ENCODE measurements around the gene CTRL. TPM values are rescaled to one million over a fixed set of nuclear protein-coding genes. Genes with fewer than 3 reads are reported as not detected.
A peak's percentile ranks its signal among the peaks of the same experiment; 100 is the strongest.

Gene CTRL
- total RNA-seq, 1 donor from 2014 or later, result 0.98 TPM

DNA sequence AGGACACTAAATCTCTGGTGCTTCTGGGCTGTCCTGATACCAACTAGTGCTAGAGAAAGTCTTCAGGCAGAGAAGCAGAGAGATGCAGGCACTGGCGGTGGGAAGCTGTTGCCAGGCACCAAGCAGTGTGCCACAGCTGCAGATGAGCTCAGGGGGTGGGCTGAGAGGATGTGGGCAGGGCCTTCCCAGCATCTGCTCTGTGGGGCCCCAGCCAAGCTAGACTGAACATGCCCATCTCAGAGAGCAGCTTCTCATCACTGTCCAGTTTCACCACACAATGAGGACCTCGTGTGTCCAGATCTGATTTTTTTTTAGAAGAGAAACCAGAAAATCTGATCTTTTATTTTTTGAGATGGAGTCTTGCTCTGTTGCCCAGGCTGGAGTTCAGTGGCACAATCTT is 21.5 kb downstream of the CTRL start:
- no peak for ATAC-seq
- intact Hi-C loops (cut with DNase I), result no loop called here

DNA sequence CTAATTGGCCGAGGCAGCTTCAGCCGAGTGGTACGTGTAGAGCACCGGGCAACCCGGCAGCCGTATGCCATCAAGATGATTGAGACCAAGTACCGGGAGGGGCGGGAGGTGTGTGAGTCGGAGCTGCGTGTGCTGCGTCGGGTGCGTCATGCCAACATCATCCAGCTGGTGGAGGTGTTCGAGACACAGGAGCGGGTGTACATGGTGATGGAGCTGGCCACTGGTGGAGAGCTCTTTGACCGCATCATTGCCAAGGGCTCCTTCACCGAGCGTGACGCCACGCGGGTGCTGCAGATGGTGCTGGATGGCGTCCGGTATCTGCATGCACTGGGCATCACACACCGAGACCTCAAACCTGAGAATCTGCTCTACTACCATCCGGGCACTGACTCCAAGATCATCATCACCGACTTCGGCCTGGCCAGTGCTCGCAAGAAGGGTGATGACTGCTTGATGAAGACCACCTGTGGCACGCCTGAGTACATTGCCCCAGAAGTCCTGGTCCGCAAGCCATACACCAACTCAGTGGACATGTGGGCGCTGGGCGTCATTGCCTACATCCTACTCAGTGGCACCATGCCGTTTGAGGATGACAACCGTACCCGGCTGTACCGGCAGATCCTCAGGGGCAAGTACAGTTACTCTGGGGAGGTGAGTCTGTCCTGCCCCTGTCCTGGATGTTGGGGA is 22.5 kb downstream of the CTRL start:
- DNase-seq (ENCODE audit: low spot score) (no peak), ATAC-seq (no peak)
- intact Hi-C loops (cut with DNase I), result no loop called here

More for the DNA sequence above, 21.5 kb downstream of the CTRL start:
- no peak for DNase-seq (ENCODE audit: low spot score)

DNA sequence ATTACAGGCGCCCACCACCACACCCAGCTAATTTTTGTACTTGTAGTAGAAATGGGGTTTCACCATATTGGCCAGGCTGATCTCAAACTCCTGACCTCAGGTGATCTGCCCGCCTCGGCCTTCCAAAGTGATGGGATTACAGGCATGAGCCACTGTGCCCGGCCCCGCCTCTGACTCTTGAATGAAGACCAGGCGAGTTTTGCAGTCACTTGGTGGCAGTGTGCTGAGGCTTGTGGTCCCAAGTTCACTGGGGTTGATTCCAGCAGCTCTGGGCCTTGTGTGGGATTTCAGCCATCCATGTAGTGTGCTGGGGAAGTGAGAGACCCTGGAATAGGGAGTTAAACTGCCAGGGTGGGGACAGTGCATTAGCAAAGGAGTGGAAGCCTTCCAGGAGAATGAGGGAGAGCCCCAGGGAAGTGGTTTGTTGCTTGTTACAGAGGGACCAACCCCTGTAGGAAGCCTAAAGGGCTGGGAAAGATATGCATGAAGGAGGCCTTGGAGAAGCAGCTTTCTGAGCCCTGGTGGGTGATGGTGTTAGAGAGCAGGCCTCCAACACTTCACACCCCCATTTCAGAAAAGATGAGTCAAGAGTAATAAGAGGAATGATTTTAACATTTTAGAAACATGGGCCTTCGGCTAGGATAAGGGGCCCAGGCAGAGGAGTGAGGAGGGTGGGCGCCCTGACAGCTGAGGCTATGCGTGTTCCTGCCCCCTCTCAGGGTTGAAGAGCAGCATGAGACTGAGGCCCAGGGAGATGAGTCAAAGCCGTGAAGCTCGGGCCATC is 24.1 kb downstream of the CTRL start:
- intact Hi-C loops (cut with DNase I), result no loop called here
- ATAC-seq (no peak), DNase-seq (ENCODE audit: low spot score) (no peak)

DNA sequence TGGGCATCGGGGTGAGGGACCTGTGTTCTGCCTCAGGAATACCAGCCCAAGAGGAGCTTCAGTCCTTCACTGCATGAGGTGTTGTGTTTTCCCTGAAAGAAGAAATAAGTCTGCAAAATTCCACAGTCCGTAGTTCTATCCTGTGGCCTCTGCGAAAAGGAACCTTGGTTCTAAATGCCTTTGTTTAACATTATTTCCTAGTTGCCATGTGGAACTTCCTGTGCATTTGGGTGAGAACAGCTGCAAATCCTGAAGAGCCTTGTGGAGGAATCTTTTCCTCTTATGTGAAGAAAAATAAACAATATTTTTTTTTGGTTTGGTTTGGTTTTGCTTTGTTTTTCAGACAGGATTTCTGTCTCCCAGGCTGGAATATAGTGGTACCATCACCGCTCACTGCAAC is 28.8 kb downstream of the CTRL start:
- intact Hi-C loops (cut with DNase I), result no loop called here
- DNase-seq (ENCODE audit: low spot score) (no peak), ATAC-seq (no peak)

DNA sequence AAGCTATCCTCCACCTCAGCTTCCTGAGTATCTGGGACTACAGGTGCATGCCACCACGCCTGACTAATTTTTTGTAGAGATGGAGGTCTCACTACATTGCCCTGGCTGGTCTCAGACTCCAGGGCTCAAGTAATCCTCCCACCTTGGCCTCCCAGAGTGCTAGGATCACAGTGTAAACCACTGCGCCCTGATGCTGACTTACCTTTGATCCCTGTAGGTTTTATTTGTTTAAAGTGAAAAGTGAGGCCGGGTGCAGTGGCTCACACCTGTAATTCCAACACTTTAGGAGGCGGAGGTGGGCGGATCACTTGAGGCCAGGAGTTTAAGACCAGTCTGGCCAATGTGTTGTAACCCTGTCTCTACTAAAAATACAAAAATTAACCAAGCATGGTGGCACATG is 29.9 kb downstream of the CTRL start:
- ATAC-seq (no peak), DNase-seq (ENCODE audit: low spot score) (no peak)
- intact Hi-C loops (cut with DNase I), result no loop called here

DNA sequence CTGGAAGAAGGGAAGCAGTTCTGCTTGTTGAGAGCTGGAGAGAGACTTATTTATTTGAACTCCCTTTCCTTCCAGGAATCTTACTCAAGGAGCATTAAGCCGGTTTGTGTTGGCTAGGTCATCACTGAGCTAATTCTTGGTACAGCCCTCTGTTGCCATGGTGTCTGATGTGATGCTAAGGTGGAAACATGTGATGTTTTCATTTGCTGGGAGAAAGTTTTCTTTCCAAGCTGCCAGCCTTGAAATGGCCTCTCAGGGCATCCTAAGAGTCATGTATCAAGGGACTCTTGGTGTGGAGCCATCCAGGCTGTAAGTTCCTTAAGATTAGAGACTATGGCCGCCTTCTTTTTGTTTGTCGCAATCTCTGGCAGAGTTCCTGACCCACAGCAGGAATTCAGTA is 34.4 kb downstream of the CTRL start:
- DNase-seq (ENCODE audit: low spot score), result no peak
- ATAC-seq, result peak; percentile 92
- intact Hi-C loops (cut with DNase I), result no loop called here

DNA sequence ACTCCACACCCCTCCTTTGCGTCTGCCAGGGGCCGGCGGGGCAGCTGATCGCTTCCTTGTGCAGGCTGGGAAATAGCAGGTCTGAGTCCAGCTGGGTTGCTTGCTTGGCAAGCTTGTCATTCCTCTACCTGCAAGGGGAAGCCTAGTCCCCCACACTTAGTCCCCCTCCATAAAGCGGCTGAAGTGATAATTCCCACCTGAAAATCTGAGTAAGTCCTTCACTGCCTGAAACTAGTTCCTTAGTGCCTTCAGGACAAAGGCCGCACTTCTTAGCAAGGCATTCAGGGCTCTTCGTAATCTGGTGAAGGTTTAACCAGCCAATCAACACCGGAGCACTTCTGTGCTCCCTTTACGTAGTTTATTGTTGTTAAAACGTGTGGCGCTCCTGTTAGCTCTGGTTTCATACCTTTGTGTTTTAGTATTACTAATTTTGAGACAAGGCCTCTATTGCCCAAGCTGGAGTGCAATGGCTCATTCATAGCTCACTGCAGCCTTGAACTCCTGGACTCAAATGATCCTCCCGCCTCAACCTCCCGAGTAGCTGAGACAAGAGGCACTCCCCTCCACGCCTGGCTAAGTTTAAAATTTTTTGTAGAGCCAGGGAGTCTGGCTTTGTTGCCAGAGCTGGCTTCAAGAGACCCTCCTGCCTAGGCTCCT is 37.8 kb downstream of the CTRL start:
- no peak for ATAC-seq
- intact Hi-C loops (cut with DNase I), result no loop called here
- DNase-seq (ENCODE audit: low spot score), result no peak

DNA sequence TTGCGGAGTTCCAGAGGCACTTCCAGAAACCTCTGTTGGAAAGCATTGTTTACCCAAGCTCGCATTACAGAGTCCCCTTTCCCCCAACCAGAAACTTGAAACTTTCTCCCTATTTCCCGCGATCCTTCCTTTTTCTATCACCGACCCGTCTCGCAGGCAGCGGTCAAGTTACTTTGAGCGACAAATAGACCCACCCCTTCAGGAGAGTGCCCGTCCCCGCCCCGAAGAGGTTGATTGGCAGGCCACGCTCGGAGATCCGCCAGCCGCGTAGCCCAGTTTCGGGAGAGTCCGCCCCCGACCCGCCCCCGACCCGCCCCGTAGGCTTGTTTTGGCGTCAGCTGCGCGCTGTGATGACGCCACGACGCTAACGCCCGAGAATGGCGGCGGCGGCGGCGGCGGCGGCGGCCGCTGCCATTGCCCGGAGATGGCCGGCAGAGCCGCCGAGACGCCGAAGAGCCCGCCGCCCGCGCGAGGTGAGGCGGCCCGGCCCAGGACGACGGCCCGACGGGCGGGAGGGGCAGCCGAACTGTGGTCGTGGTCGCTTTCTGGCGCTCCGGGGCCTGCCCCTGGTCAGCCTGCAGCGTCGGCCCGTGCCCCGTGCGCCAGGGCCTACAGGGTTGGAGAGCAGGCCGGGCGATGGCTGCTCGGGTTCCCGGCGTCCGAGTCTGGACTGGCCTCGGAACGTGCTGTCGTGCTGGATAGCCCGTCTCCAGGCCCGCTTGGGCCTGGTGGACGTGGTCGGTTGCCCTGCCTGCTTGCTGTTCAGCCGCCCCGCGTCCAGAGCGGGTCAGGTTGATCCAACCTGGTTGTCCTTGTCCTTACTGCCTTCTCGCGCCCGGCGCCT is 38.5 kb downstream of the CTRL start, which contains the start of gene PSKH1:
Gene PSKH1, plus strand, starts transcription at position 356 of the 844 bp plus-strand sequence. CDS start 15,496 bp downstream, outside the sequence.
- ATAC-seq, result peak; percentile 94
- intact Hi-C loops (cut with DNase I), result no loop called here
- DNase-seq (ENCODE audit: low spot score), result peak; percentile 98

DNA sequence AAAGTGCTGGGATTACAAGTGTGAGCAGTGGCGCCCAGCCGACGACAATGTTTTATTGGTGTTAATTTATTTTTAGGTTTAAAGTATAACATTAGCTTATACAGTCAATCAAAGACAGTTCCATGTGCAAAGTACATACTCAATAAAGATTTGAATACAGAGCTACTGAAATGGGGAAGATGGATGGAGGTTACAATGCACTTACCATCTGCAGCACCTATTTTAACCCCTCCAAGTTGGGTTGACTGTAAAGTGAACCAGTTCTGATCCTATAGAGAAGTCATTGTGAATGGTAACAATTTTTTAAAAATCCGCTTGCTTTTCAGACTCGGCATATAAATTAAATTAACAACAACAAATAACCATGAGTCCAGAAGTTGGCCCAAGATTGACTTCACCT is 39.3 kb downstream of the CTRL start:
- no peak for ATAC-seq
- no peak for DNase-seq (ENCODE audit: low spot score)
- intact Hi-C loops (cut with DNase I), result no loop called here

DNA sequence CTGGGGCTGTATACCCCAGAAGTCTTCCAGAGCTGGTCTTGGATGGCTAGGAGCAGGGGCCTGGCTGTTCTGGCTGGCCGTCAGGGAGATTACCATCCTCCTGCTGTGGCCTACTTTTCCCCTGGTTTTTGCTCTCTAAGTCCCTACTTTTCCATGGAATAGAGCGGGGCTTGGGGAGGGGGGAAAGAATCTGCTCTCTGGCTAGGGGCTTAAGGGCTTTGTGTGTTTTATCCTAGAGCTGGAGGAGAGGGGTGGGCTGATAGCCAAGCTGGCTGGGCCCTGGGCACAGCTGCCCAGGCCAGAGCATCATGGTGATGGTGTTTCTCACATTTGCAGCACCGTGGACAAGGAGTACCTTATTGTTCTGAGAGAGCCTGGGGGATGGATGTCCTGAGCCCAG is 43.3 kb downstream of the CTRL start:
- intact Hi-C loops (cut with DNase I), result no loop called here
- ATAC-seq (no peak), DNase-seq (ENCODE audit: low spot score) (no peak)

DNA sequence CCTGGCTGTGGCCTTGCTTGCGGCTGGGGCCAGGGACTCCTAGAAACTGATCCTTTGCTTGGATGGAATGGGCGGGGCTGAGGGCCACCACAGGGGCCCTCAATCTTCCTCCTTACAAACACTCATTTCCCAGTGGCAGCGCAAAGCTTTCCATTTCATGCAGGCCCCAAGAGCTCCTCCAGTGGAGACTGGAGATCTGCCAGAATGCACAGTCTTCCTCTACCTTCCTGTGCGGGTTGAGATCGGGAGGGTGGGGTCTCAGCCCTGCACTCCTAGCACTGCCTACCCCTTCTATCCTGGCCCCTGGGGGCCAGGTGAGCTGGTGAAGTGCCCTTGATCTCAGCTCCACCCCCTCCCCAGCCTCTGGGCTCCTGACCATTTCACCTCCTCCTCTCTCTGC is 45.3 kb downstream of the CTRL start:
- DNase-seq (ENCODE audit: low spot score), result no peak
- intact Hi-C loops (cut with DNase I), result no loop called here
- ATAC-seq, result no peak

DNA sequence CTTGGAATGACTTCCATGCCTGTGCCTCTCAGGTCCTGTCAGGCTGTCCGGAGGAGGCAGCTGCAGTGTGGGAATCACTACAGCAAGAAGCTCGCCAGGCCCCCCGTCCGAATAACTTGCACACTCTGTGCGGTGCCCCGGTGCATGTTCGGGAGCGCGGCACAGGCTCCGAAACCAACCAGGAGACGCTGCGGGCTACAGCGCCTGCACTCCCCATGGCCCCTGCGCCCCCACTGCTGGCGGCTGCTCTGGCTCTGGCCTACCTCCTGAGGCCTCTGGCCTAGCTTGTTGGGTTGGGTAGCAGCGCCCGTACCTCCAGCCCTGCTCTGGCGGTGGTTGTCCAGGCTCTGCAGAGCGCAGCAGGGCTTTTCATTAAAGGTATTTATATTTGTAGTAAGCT is 45.7 kb downstream of the CTRL start:
- DNase-seq (ENCODE audit: low spot score) (no peak), ATAC-seq (no peak)
- intact Hi-C loops (cut with DNase I), result no loop called here

DNA sequence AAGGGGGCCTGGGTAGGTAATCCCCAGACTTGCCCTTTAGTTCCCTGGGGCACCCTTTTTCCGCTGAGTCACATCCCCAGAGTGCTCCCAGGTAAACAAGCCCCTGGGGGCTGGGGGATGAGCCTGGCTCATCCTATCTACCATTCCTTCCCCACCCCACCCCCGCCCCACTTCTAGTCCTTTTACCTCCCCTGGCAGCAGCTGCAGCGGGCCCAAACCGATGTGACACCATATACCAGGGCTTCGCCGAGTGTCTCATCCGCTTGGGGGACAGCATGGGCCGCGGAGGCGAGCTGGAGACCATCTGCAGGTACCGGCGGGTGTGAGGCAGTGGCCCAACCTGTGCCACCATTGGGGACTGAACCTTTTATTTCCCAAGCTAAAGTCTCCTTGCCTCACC is 46.1 kb downstream of the CTRL start:
- ATAC-seq (no peak), DNase-seq (ENCODE audit: low spot score) (no peak)
- intact Hi-C loops (cut with DNase I), result no loop called here

DNA sequence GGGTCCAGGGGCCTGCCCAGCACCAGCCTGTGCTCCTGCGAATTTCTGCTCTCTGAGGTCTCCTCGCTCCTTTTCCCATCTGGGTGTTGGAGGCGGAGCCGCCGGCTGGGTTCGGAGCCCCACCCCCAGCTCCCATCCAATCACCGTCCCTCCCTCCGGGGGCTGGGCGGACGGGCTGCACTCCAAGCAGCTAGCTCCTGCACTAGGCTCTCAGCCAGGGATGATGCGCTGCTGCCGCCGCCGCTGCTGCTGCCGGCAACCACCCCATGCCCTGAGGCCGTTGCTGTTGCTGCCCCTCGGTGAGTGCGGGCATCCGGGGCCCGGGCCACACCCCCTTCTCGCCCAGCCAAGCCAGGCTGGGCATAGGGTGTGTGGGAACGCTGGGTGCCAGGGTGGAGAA is 47.0 kb downstream of the CTRL start, which contains the start of gene NRN1L:
Gene NRN1L, plus strand, starts transcription at position 202 of the 400 bp plus-strand sequence. Its CDS starts 19 bp downstream, at position 221.
- ATAC-seq, result peak; percentile 97
- DNase-seq (ENCODE audit: low spot score), result peak; percentile 94
- intact Hi-C loops (cut with DNase I), result loop anchor here (5.0 kb wide), 1 partner anchor 43 kb away; no protein-coding TSS in a partner anchor

DNA sequence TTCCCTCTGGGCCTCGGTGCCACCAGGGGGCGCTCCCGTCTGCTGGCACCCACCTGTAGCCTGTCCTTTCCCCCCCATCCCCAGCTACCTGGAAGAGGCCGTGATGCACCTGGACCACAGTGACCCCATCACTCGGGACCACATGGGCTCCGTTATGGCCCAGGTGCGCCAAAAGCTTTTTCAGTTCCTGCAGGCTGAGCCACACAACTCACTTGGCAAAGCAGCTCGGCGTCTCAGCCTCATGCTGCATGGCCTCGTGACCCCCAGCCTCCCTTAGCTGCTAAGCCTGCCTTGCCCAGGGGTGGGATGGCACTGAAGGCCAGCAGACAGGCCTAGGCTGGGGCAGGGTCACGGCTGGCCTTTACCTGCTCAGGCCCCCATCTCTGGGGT is 47.8 kb downstream of the CTRL start:
- peak; percentile 78 for ATAC-seq

DNA sequence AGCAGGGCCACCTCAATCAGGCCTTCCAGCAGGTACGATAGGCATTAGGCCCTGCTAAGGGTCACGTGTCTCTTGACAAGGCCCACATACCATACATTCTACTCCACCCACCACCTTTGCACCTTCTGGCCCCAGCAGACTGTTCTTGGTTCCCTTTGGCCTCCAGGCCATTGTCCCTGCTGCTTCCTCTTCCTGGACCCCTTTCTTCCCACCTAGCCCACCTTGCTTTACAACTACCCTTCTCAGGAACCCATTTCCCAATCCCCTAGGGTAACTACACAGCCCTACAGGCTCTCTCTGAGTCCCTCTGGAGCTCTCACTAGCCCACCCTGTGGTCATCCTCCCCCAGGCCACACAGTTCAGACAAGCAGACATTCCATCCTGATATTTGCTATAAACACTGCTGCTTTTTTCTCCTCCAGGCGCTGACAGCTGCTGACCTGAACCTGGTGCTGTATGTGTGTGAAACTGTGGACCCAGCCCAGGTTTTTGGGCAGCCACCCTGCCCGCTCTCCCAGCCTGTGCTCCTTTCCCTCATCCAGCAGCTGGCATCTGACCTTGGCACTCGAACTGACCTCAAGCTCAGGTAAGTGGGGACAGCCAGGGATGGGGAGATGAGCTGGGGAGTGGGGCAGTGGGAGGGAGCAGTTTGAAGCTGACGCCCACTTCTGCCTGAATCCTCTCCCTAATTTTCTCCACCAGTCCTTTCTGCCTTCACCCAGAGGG is 48.4 kb downstream of the CTRL start:
- no peak for DNase-seq (ENCODE audit: low spot score)
- intact Hi-C loops (cut with DNase I), result loop anchor here (5.0 kb wide), 1 partner anchor 44 kb away; no protein-coding TSS in a partner anchor
- ATAC-seq, result no peak

More for the DNA sequence above, 47.8 kb downstream of the CTRL start:
- intact Hi-C loops (cut with DNase I), result loop anchor here (5.0 kb wide), 1 partner anchor 43 kb away; no protein-coding TSS in a partner anchor
- peak; percentile 74 for DNase-seq (ENCODE audit: low spot score)

DNA sequence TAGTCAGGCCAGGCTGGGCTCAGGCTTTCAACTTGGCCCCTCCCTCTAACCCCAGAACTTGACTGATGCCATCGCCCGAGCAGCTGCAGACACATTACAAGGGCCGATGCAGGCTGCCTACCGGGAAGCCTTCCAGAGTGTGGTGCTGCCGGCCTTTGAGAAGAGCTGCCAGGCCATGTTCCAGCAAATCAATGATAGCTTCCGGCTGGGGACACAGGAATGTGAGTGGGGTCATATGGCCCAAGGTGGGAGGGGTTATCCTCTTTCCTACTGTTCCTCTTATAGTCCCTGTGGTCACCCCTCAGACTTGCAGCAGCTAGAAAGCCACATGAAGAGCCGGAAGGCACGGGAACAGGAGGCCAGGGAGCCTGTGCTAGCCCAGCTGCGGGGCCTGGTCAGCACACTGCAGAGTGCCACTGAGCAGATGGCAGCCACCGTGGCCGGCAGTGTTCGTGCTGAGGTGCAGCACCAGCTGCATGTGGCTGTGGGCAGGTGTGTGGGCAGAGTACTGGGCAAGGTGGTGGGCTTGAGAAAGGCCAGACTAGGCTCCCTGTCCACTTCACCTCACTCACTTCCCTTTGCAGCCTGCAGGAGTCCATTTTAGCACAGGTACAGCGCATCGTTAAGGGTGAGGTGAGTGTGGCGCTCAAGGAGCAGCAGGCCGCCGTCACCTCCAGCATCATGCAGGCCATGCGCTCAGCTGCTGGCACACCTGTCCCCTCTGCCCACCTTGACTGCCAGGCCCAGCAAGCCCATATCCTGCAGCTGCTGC is 49.1 kb downstream of the CTRL start:
- no peak for ATAC-seq

More for the DNA sequence above, 49.1 kb downstream of the CTRL start:
- intact Hi-C loops (cut with DNase I), result loop anchor here (5.0 kb wide), 1 partner anchor 45 kb away; no protein-coding TSS in a partner anchor
- DNase-seq (ENCODE audit: low spot score), result no peak

Measured in sciatic nerve (tissue), 2 donors.